Measurements from ENCODE around the gene AIF1L. TPM values are rescaled to one million over a fixed set of nuclear protein-coding genes. Genes with fewer than 3 reads are reported as not detected.
"Not testable (repeated sequence)": the region's sequence is repeated elsewhere in the genome, so short reads cannot be mapped to it uniquely, and the experiment has no call there.

The AIF1L gene
- total RNA-seq, 2 donors from 2014 or later: 3.6 to 4.0 TPM

DNA sequence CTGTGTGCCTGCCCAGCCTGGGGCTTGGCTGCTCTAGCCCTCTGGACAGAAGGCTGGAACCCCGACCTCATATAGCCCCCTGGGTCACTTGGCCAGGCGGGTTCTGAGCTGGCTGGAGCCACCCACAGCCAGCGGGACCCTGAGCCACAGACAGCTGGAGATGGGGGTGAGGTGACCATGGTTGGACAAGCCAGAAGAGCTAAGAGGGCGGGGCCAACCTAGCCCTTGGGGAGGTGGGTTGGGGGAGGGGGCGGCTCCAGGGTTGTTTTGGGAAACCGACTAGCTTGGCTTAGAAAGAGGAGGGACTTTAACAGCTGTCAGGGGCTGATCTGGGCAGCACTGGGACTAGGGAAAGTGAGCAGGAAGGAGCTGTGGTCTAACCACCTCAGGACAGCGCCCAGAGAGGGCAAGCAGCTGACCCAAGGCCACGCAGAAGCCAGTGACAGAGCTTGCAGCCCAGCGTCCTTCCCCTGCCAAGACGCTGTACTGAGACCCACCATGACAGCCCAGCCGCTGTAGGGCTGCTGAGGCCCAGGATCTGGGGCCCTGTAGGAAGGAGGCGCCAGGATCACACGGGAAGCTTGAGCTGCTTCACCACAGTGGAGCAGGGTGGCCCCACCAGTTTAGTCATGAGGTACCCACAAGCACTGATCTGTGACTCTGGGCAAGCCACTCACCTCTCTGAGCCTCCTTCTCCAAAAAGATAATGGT is 2.2 kb downstream of the AIF1L start:
- no peaks in the 10 kb centered on the region for H3K9me3 ChIP-seq
- no peak overlapping the region for H3K9ac ChIP-seq (ENCODE audit: low read depth in 2 of 2, low read length in 2 of 2)
- H3K4me3 ChIP-seq: no peak overlapping the region
- no peaks in the 10 kb centered on the region for H3K4me1 ChIP-seq
- TF ChIP-seq, protein P1, sequence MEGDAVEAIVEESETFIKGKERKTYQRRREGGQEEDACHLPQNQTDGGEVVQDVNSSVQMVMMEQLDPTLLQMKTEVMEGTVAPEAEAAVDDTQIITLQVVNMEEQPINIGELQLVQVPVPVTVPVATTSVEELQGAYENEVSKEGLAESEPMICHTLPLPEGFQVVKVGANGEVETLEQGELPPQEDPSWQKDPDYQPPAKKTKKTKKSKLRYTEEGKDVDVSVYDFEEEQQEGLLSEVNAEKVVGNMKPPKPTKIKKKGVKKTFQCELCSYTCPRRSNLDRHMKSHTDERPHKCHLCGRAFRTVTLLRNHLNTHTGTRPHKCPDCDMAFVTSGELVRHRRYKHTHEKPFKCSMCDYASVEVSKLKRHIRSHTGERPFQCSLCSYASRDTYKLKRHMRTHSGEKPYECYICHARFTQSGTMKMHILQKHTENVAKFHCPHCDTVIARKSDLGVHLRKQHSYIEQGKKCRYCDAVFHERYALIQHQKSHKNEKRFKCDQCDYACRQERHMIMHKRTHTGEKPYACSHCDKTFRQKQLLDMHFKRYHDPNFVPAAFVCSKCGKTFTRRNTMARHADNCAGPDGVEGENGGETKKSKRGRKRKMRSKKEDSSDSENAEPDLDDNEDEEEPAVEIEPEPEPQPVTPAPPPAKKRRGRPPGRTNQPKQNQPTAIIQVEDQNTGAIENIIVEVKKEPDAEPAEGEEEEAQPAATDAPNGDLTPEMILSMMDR (IDR thresholded peaks at IDR 0.05): no peak
- peaks cover 27% of the 10 kb centered on the region for H3K27me3 ChIP-seq
- intact Hi-C loops (cut with DNase I): no loop called here
- H3K27ac ChIP-seq: no peak overlapping the region
- DNase-seq: no peak
- H3K36me3 ChIP-seq: no peaks in the 10 kb centered on the region

DNA sequence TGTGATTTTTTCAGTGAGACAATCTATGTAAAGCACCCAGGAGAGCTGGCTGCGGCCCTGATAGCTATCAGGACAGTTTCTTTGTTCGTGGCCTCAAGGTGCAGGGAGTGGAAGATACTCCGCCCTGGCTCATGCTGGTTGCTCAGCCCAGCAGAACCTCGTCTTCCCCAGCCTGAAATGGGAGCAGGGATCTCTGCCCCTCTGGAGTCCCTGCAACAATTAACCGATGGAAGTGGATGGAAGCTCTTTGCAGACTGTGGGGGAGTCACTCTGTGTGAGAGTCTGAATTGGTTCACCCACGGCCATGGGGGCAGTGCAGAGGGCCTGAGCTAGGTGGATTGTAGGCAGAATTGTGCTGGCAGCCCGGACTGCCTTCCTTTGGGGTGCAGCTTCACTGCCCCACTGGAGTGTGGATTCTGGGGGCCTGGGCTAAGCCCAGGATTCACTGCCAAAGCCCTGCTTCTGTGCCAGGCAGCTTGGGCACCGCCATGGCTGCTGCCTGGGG is 2.8 kb downstream of the AIF1L start:
- Histone ChIP-seq H3K27ac (no peak overlapping the region), H3K4me3 (no peak overlapping the region), H3K27me3 (peaks cover 27% of the 10 kb centered on the region), H3K9me3 (no peaks in the 10 kb centered on the region), H3K4me1 (no peaks in the 10 kb centered on the region), H3K9ac (ENCODE audit: low read depth in 2 of 2, low read length in 2 of 2) (no peak overlapping the region), H3K36me3 (no peaks in the 10 kb centered on the region)
- TF ChIP-seq, protein P1 (IDR thresholded peaks at IDR 0.05): no peak
- intact Hi-C loops (cut with DNase I): no loop called here
- no peak for DNase-seq

DNA sequence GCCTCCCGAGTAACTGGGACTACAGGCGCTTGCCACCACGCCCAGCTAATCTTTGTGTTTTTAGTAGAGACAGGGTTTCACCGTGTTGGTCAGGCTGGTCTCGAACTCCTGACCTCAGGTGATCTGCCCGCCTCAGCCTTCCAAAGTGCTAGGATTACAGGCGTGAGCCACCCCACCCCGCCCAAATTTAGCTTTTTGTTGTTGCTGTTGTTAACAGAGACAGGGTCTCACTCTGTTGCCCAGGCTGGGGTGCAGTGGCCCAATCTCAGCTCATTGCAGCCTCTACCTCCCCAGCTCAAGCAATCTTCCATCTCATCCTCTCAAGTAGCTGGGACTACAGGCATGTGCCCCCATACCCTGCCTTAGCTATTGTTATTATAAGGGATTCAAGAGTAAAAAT is 3.5 kb downstream of the AIF1L start:
- H3K9ac ChIP-seq (ENCODE audit: low read depth in 2 of 2, low read length in 2 of 2); intact Hi-C loops (cut with DNase I); H3K36me3 ChIP-seq; H3K4me3 ChIP-seq; DNase-seq; H3K27ac ChIP-seq; H3K4me1 ChIP-seq; H3K9me3 ChIP-seq: not testable (repeated sequence)
- peaks cover 27% of the 10 kb centered on the region for H3K27me3 ChIP-seq

DNA sequence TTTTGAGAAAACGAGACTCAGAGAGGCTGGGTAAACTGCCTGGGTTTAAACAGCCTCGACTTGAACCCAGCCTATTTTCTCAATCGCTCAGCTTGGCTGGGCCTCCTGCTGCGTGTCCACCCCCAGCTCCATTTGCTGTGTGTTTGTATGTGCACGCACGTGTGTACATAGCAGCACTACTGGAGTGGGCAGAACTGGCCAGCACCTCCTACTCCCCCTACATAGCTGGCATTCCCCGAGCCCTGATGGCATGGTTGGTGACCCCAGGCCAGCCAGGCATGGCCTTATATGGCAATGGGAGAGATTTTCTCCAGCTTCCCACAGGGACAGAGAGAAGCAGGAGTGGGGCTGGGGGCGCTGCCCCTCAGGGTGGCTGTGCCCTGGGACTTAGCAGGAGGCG is 4.1 kb downstream of the AIF1L start:
- Histone ChIP-seq H3K4me1 (no peaks in the 10 kb centered on the region), H3K9me3 (no peaks in the 10 kb centered on the region), H3K36me3 (no peaks in the 10 kb centered on the region), H3K9ac (ENCODE audit: low read depth in 2 of 2, low read length in 2 of 2) (no peak overlapping the region), H3K27me3 (peaks cover 21% of the 10 kb centered on the region), H3K27ac (no peak overlapping the region), H3K4me3 (no peak overlapping the region)
- TF ChIP-seq, protein P1 (IDR thresholded peaks at IDR 0.05): no peak
- no peak for DNase-seq
- intact Hi-C loops (cut with DNase I): no loop called here

DNA sequence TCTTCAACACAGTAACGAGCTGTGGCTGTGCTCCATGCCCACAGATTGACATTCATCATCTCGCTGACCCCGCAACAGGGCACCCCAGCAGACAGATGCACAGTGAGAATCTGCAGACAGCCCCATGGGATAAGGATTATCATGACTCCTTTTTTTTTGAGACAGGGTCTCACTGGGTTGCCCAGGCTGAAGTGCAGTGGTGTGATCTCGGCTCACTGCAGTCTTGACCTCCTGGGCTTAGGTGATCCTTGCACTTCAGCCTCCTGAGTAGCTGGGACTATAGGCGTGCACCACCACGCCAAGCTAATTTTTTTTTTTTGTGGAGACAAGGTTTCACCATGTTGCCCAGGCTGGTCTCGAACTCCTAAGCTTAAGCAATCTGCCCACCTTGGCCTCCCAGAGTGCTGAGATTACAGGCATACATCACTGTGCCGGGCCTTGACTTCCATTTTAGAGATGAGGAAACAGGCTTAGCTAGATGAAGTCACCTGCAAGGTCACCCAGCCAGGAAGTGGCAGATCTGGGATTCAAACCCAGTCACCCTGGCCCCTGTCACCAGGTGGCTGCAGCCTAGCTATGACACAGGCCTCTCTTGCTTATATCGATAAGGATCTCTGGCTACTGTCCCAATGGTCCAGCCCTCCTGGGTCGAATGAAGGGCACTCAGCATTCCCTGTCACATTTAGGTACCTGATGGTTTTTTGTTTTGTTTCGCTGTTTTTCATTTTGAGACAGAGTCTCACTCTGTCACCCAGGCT is 5.1 kb downstream of the AIF1L start:
- TF ChIP-seq, protein P1 (IDR thresholded peaks at IDR 0.05): no peak
- DNase-seq: no peak
- intact Hi-C loops (cut with DNase I): no loop called here

DNA sequence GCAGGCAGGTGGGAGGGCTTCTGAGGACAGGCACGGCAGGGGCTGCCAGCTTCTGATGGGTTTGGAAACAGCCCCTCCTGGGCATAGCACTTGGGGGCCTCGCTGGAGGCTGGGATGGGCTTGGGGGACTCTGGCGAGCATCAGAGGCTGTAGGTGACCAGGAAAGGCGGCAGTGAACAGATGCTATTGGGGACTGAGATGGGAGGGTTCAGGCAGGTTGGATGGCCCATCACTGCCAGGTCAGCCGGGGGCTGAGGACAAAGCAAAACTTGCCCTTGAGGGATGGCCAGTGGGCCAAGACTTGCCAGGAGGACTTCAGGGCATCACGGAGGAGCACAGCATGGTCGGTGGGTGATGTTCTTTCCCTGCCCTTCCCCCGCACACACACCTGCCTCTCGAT is 6.7 kb downstream of the AIF1L start:
- Histone ChIP-seq H3K27me3 (no peaks in the 10 kb centered on the region), H3K9me3 (no peaks in the 10 kb centered on the region), H3K27ac (no peak overlapping the region), H3K4me3 (no peak overlapping the region), H3K9ac (ENCODE audit: low read depth in 2 of 2, low read length in 2 of 2) (no peak overlapping the region), H3K4me1 (no peaks in the 10 kb centered on the region), H3K36me3 (no peaks in the 10 kb centered on the region)
- intact Hi-C loops (cut with DNase I): no loop called here
- no peak for DNase-seq
- TF ChIP-seq, protein P1 (IDR thresholded peaks at IDR 0.05): no peak

More for the DNA sequence above, 5.1 kb downstream of the AIF1L start:
- Histone ChIP-seq H3K4me3 (no peak overlapping the region), H3K9me3 (no peaks in the 10 kb centered on the region), H3K27ac (no peak overlapping the region), H3K9ac (ENCODE audit: low read depth in 2 of 2, low read length in 2 of 2) (no peak overlapping the region), H3K4me1 (no peaks in the 10 kb centered on the region), H3K27me3 (peaks cover 11% of the 10 kb centered on the region), H3K36me3 (no peaks in the 10 kb centered on the region)
